ENCODE results near the gene ZNF462. TPM values are rescaled to one million over a fixed set of nuclear protein-coding genes. Genes with fewer than 3 reads are reported as not detected.
A peak's percentile ranks its signal among the peaks of the same experiment; 100 is the strongest.

ZNF462 gene
- total RNA-seq, 1 donor from 2014 or later, result 29.2 TPM

DNA sequence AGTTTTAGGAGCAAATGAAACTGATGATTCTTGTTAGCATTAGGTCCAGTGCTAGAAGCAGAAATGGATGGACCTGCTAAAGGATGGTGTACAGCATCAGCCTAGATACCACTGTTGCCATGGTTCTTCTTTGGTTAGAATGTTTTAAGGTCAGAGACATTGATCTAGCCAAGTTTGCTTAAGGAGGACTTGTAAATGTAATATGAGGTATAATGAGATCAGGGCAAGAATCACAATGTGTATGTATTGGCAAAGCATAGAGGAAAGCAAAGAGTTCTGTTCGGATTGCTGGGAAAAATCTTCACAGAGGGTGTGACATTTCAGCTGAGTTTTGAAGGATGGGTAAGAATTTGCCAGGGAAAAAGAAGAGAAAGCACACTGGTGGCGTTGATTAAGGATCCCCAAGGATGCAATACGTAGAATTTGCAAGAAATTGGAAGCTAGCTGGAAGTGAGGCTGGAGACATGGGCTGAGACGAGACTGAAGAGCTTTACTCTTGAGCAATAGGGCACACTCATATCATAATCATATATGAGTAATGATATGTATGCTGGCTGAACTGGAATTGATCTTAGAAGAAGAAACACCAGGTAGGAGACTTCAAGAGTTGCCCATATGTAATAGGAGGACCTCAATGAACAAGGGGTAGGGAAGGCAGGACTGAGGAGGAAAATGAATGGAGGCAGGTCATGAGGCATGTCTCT is 102.0 kb downstream of the ZNF462 start:
- Histone ChIP-seq H3K27ac (replicated peaks) (peak overlapping the region; percentile 78), H3K27me3 (ENCODE audit: low read depth) (no peaks in the 10 kb centered on the region), H3K9me3 (replicated peaks) (no peaks in the 10 kb centered on the region), H3K4me3 (no peak overlapping the region), H3K4me1 (peaks cover 87% of the 10 kb centered on the region), H3K36me3 (no peaks in the 10 kb centered on the region)
- TF ChIP-seq, protein P1, sequence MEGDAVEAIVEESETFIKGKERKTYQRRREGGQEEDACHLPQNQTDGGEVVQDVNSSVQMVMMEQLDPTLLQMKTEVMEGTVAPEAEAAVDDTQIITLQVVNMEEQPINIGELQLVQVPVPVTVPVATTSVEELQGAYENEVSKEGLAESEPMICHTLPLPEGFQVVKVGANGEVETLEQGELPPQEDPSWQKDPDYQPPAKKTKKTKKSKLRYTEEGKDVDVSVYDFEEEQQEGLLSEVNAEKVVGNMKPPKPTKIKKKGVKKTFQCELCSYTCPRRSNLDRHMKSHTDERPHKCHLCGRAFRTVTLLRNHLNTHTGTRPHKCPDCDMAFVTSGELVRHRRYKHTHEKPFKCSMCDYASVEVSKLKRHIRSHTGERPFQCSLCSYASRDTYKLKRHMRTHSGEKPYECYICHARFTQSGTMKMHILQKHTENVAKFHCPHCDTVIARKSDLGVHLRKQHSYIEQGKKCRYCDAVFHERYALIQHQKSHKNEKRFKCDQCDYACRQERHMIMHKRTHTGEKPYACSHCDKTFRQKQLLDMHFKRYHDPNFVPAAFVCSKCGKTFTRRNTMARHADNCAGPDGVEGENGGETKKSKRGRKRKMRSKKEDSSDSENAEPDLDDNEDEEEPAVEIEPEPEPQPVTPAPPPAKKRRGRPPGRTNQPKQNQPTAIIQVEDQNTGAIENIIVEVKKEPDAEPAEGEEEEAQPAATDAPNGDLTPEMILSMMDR (IDR thresholded peaks at IDR 0.05; ENCODE audit: borderline replicate concordance), result no peak
- DNase-seq, result no peak
- intact Hi-C loops (cut with micrococcal nuclease), result no loop called here

DNA sequence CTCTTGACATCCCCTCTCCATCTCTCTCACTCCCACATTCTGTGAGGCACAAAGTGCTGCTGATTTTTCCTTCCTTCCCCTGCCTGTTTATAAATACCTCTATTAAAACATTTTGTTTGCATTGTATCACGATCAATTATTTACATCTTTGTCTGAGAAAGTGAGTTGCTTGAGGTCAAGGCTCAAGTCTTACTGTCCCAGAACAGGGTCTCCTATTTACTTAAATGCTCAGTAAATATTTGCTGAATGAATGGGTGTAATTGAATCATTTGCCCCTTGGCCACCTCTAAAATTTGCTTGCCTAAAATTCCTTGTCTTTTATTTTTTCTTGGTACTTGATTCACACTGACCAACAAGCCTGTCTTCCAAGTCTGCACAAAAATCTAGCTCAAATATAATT is 103.5 kb downstream of the ZNF462 start:
- Histone ChIP-seq H3K4me1 (peaks cover 81% of the 10 kb centered on the region), H3K36me3 (no peaks in the 10 kb centered on the region), H3K4me3 (no peak overlapping the region), H3K27ac (replicated peaks) (no peak overlapping the region), H3K27me3 (ENCODE audit: low read depth) (no peaks in the 10 kb centered on the region), H3K9me3 (replicated peaks) (no peaks in the 10 kb centered on the region)
- TF ChIP-seq, protein P1 (IDR thresholded peaks at IDR 0.05; ENCODE audit: borderline replicate concordance), result no peak
- no peak for DNase-seq
- intact Hi-C loops (cut with micrococcal nuclease), result no loop called here

DNA sequence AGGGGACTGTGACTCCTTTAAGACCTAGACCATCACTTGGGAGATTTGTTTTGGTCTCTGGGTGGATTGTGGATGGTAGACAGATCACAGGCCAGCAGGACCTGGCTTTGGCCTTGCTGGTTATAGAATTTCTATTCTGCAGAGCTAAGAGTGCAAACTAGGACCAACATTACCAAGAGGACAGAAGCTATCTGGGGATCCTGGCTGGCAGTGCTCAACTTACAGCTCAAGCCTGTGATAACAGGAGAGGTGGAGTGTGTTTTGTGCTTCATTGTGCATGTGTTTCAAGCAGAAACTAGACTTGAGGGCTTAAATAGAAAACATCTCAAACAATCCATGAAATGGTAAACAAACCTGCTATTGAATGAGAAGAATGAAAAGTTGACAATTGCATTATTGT is 106.7 kb downstream of the ZNF462 start:
- H3K9me3 ChIP-seq (replicated peaks), result no peaks in the 10 kb centered on the region
- H3K36me3 ChIP-seq, result peaks cover 31% of the 10 kb centered on the region
- intact Hi-C loops (cut with micrococcal nuclease), result loop anchor here (10.0 kb wide), 1 partner anchor 105 kb away; the partner anchor contains the start of gene ZNF462
- H3K27ac ChIP-seq (replicated peaks), result no peak overlapping the region
- no peak for DNase-seq
- H3K4me3 ChIP-seq, result no peak overlapping the region
- no peaks in the 10 kb centered on the region for H3K27me3 ChIP-seq (ENCODE audit: low read depth)
- peaks cover 57% of the 10 kb centered on the region for H3K4me1 ChIP-seq
- TF ChIP-seq, protein P1 (IDR thresholded peaks at IDR 0.05; ENCODE audit: borderline replicate concordance), result no peak

DNA sequence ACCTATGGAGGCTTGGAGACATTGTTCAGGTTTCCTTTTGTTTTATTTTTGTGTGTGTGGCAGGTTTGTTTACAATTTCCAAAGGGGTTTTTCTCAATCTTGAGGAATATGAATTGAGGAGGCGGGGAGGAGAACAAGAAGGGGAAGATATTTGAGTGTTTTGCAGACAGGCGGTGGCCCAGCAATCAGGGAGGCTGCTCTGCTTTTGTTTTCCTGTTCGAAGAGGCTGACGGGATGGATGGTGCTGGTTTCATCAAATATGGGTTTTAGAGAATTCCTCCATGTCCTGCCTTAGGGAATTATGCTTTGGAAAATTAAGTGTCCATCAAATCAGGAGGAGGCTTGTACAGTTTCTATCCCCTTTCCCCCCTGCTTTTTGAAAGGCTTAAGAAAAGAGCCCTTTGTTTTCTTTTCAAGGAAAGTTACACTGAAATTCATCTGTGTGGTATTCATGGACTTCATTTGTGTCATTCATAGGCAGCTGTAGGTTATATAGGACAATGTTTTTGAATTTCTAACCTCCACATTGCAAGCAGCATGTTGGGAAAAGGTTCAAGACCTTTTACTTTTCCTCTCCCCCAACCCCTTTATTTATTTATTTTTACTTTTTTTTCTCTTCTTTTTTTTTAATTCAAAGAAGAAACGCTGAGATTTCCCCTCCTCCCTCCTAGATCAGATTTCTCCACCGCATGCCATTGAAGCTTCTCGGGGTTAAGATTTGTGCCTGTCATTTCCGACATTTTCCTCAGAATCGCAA is 107.4 kb downstream of the ZNF462 start:
- H3K27me3 ChIP-seq (ENCODE audit: low read depth), result no peaks in the 10 kb centered on the region
- peaks cover 51% of the 10 kb centered on the region for H3K4me1 ChIP-seq
- peaks cover 38% of the 10 kb centered on the region for H3K36me3 ChIP-seq
- H3K27ac ChIP-seq (replicated peaks), result no peak overlapping the region
- no peak for DNase-seq
- H3K9me3 ChIP-seq (replicated peaks), result no peaks in the 10 kb centered on the region
- TF ChIP-seq, protein P1 (IDR thresholded peaks at IDR 0.05; ENCODE audit: borderline replicate concordance), result no peak
- intact Hi-C loops (cut with micrococcal nuclease), result loop anchor here (10.0 kb wide), 1 partner anchor 106 kb away; the partner anchor contains the start of gene ZNF462
- H3K4me3 ChIP-seq, result no peak overlapping the region

DNA sequence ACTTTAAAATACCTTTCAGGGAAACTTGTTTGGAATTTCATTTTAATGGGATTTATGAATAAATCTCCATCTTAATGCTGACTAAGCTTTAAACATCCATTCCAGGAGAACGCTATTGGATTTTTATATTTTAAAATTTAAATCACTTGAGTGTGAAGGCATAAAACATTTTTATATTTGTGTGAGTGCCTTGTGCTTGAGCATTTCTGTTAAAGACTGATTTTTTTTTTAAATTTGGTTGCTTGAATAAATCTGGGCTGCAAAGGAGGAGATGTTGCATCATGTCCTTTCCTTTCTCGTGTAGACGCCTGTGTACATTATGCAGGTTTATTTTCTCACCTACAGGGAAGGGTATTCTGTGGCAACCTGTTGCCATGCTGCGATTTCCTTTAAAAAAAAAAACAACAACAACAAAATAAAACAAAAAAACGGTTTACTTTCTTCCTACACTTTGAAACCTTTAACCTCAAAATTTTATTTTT is 108.1 kb downstream of the ZNF462 start:
- no peak for DNase-seq
- H3K27ac ChIP-seq (replicated peaks), result no peak overlapping the region
- H3K4me1 ChIP-seq, result peaks cover 45% of the 10 kb centered on the region
- no peak overlapping the region for H3K4me3 ChIP-seq
- peaks cover 44% of the 10 kb centered on the region for H3K36me3 ChIP-seq
- intact Hi-C loops (cut with micrococcal nuclease), result loop anchor here (10.0 kb wide), 1 partner anchor 106 kb away; the partner anchor contains the start of gene ZNF462
- H3K9me3 ChIP-seq (replicated peaks), result no peaks in the 10 kb centered on the region
- H3K27me3 ChIP-seq (ENCODE audit: low read depth), result no peaks in the 10 kb centered on the region
- TF ChIP-seq, protein P1 (IDR thresholded peaks at IDR 0.05; ENCODE audit: borderline replicate concordance), result no peak
